Left renal pelvis (tissue), 4 donors: ENCODE data around the gene CD300LG. TPM values are rescaled to one million over a fixed set of nuclear protein-coding genes. Genes with fewer than 3 reads are reported as not detected.
"Not testable (repeated sequence)": the region's sequence is repeated elsewhere in the genome, so short reads cannot be mapped to it uniquely, and the experiment has no call there.

Experiments
- DNase-seq, 4 donors: peaks; one replicate each; pipeline ENCODE4 v3.0.0-alpha.2; 2013; ENCODE audit warnings: low read depth in 4 of 4, low spot score in 3 of 4
- polyA plus RNA-seq, 4 donors: library from polyadenylated mRNA; unstranded; fragments of 120-200 nt; gene quantifications; one replicate each; pipeline ENCODE4 v1.2.1, GENCODE V29; 2013; ENCODE audit not compliant: insufficient read length in 4 of 4

CD300LG gene
- polyA plus RNA-seq, 4 donors: 0.83 to 1.9 (median 0.92) TPM

DNA sequence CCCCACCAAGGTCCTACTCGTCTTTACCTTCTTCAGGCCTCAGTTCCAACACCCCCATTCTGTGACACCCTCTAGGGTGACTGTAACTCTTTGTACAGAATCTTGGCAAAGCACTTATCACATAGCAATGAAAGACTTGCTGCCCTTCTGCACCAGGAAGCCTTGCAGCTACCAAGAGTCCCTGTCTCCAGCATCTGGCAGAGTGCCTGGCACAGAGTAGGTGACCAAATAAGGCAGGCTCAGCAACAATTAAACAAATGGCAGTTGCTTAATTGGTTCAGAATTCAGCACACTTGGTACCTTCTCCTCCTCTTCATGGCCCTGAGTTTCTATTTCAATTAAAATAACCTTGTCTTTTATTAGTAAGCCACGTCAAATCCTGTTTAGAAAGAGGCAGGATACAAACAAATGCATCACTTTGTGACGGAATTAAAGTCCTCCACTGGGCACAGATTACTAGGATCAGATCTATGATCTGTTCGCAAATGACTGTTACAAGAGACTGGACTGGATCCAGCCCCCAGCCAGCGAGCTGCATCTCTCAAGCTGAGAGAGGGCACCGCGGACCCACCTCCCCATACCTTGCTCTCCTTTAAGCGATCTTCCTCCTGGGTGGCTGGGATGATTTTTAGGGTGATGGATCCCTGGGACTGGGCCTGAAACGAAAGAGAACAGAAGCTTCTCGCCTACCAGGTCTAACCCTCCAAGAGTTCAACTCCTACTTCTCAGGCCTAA is 23.5 kb upstream of the CD300LG start:
- no peak for DNase-seq

DNA sequence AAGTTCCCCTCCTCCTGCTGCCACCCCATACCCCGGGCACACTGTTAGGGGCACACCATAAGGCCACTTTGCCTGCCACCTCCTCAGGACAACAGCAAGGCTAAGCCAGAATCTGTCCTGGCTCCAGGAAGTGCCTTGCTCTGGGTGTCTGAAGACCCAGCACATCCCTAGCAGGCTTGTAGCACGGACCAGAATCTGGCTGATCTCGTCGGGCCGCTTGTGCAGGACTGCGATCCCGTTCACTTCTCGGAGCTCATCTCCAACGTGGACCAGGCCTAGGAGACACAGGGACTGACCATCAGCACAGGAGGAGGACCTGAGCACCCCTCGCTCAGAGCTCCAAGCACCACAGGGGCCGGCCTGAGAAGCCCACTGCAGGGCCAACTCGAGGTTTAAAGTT is 21.4 kb upstream of the CD300LG start:
- no peak for DNase-seq

DNA sequence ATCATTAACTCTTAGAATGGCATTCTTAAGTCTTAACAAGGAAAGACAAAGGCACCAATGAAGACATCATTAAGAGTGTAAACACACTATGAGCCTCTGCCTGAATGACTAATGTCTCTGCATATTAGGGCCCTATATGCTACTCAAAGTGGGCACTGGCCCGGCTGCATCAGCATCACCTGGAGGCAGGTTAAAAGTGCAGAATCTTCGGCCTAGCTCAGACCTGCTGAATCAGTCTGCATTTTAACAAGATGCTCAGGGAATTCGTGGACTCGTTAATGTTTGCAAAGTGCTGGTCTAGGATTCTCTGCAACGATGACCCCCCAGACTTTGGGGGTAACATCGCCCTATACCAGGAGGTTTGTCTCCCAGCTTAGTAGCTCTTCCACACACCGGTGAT is 20.8 kb upstream of the CD300LG start:
- DNase-seq: no peak

DNA sequence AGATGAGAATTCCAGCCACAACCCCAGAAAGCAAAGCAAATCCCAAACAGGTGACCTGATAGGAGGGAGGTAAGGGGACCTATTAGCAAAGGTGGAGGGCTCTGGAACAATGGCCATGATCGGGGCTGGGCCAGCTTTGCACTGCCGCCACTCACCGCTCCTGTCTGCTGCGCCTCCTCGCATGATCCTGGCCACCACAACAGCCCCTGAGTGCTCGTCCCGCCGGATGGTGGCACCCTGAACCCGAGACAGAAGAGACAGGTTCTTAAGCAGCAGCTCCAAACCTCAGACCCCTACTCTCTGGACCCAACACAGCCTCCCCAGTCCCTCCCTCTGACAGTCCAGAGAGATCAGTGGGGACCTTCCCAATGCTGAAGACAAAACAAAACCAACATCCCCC is 19.4 kb upstream of the CD300LG start:
- DNase-seq: no peak

DNA sequence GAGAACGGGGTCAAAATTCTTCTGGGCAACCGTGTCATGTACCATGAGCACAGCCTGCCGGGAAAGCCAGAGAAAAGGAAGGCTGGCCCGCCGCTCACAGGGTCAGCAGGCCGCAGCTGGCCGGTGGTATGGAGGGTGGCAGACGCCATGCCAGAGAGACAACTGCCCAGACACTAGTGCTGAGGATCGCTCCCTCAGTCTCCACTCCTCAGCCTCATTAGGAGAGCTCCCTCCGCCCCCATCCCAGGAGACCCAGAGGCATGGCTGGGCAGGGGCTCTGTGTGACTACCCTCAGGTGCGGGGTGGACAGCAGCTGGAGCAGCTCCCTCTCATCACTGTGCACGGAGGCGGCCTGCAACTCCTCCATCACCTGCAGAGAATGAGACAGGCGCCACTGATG is 17.2 kb upstream of the CD300LG start:
- no peak for DNase-seq

DNA sequence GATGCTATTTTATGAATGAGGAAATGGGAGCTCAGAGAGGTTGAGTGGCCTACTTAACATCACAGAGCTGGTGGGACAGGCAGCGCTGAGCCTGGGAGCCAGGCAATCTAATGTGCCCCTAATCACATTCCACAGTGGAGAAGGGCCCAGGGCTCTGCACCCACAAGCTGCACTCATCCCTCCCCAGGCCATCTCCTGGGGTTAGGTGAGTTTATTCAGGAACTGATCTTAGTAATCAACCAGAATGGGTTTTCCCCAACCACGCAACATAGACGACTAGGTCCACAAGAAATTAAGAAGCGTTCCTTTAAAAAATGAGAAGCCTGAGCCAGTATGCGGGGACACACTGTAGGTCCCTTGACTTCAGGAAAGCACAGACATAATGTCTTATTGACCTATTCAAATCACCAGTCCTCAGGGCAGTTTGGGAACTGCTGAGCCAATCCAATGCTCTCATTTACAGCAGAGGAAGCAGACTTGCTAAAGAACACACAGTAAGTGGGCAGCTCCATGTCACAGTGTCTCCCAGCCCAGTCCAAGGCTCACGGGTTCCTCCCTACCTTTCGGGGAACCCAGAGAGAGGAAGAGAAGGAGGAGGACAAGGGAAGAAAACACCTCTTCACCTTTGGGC is 16.4 kb upstream of the CD300LG start:
- no peak for DNase-seq

DNA sequence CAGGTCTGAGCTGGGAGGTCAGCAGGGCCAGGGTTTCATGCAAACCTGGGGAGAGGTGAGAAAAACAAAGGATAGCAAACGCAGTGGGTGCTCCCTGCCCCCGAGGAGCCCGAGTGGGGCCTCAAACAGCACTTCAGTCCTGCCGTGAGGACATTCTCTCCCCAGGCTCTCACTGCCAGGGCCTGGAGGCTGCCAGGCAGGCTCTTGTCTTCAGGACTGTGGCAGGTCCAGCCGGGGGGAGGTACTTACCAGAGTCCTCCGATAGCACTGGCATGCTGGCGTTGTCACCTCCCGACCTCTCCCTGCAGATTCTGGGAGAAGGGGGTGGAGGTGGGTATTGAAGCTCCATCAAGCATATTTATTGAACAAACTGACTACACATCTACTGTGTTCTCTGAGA is 15.3 kb upstream of the CD300LG start:
- DNase-seq: no peak

DNA sequence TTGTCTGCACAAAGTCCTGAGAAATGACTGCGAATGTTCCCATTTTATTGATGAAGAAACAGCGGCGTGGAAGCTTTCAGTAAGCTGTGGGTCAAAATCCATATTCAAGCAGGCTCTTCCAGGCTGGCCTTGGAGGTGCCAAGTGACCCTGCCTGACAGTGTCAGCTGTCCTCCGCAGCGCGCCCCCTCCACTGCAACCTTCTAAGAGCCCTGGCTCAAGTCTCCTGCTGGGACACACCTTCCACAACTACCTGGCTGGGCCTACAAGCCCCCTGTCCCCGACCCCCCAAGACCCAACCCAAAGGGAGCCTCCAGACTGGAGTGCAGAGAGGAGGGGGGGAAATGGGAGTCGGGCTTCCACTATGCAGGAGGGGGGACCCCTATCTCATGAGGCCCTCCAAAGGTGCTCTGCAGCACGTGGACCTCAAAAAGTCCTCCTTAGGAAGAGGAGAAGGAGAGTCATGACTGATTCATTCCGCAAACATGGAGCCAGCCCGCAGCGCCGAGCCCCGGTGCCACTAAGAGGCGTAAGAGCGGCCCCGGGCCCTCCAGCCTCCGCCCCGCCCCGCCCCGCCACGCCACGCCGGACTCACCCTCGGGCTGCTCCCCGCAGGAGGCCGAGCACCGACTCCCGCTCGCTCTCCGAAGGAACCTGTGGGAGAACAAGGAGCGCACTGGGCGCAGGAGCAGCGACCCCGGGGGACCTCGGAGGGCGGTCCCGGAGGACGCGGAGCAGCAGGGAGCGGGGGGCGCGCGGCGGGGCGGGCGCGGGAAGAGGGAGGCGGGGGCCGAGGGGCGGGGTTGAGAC is 14.6 kb upstream of the CD300LG start:
- no peak for DNase-seq

DNA sequence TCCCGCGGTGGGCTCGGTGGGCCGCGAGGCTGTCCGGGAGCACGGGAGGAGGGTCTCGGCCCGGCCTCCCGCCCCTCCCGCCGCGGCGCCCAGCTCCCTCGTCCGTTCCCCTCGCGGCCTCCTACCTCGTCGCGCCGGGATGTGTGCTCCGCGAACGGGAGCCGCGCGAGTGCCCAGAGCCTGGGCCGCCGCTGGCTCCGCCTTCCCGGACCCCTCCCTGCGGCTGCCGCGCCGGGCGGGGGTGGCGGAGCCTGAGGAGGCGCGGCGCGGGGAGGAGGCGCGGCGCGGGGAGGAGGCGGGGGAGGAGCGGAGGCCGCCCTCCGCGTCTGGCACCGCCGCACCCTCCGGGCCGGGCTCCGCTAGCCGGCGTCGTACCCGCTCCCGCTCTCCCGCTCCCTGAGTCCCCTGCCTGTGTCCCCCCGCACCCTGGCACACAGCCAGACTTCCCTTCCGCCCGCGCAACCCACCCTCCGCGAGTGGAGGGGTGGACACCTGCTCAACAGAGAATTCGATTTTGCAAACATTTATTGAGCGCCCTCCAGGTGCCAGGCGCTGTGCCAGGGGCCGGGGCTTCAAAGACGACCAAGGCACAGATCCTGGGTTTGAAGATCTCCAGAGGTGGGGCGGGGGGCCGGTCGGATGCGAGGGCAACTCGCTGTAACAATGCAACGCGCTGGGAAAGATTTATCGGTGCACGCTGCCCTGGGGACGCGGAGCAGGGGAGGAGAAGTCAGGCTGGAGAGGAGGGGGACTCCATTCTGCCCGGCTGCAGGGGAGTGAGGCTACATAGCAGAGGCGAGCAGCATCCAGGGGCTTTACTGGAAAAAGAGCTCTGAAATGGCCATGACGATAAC is 13.8 kb upstream of the CD300LG start, which contains the start of gene MPP3:
TSS of gene MPP3 (minus strand) at position 171 of the 854 bp plus-strand sequence. CDS start 1,240 bp downstream, outside the sequence.
- peak; percentile 31 to 63 (median 52) for DNase-seq

DNA sequence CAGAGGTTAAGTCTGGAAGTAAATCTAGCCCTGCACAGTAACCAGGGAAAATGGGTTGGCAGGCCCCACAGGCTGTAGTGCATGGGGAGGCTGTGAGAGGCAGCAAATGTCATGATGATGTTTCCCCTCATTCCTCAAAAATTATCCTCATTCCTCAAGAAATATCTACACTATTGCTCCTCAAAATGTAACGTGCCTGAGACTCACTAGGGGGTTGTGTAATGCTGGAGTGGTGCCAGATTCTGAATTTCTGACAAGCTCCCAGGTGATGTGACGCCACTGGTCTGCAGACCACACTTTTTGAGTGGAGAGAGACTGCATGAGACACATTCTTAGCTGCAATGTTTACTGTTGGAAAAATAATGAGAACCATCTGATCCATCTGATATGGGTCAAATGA is 12.9 kb upstream of the CD300LG start:
- DNase-seq: no peak

DNA sequence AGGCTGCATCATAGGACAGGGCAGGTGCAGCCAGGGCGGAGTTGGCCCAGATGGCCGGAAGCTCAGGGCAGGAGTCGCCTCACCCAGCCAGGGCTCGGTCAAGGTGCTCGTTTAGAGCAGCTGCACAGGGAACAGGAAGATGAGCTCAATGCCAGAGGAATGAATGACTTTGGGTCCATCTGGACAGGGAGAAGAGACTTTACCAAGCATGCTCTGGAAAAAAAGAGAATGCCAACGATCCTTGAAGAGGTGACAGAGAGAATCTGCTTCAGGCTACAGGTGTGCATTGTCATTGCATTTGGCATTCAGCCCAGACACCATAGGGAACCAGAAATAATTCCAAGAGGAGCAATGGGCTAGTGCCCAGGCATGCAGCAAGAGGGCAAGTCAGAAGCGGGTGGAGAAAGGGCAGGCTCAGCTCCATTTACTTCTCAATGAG is 7.3 kb upstream of the CD300LG start:
- no peak for DNase-seq

DNA sequence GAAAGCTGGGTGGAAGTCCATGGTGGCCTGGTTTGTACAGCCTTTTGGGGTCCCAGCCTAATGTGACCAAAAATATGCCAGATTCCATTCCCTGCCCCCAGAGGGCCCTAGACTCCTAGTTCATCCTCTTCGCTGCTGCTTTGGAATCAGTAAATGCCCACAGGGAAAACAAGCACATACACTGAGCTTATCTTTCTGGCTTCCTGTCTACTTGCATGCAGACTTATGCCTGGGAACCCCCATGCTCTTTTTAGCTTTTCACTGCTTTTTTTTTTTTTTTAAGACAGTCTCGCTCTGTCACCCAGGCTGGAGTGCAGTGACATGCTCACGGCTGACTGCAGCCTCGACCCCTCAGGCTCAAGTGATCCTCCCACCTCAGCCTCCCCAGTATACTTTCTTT is 6.2 kb upstream of the CD300LG start:
- DNase-seq: no peak

DNA sequence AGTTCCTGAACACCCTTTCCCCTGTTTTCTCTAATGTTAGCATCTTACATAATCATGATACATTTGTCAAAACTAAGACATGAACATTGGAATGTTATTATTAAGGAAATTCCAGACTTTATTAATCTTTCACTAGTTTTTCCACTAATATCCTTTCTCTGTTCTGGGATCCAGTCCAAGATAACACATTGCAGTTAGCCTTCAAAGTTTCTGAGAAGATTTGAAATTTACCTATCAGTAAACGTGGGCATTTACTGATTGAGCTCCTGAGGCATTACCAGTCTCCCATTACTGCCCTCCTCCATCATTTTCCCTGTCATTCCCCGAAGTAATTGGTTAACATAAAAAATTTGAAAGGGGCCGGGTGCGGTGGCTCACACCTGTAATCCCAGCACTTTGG is 5.7 kb upstream of the CD300LG start:
- no peak for DNase-seq

DNA sequence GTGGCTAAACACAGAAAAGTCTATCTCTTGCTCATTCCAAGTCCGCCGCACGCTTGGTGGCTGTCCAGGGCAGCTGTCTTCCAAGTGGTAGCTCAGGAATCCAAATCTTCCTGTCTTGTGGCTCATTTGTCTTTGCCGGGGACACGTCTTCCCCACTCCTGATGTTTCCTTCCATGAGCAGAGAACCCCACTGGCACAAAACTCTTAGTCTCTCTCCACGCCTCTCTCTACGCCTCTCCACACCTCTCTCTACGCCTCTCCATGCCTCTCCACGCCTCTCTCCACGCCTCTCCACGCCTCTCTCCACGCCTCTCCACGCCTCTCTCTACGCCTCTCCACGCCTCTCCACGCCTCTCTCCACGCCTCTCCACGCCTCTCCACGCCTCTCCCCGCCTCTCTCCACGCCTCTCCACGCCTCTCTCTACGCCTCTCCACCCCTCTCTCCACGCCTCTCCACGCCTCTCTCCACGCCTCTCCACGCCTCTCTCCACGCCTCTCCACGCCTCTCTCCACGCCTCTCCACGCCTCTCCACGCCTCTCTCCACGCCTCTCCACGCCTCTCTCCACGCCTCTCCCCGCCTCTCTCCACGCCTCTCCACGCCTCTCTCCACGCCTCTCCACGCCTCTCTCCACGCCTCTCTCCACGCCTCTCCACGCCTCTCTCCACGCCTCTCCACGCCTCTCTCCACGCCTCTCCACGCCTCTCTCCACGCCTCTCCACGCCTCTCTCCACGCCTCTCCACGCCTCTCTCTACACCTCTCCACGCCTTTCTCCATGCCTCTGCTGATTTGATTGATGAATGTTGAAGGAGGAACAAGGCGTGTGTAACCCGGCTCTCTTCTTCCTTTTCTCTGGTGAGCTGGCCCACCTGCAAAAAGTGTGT is 4.6 kb upstream of the CD300LG start:
- DNase-seq: not testable (repeated sequence)

DNA sequence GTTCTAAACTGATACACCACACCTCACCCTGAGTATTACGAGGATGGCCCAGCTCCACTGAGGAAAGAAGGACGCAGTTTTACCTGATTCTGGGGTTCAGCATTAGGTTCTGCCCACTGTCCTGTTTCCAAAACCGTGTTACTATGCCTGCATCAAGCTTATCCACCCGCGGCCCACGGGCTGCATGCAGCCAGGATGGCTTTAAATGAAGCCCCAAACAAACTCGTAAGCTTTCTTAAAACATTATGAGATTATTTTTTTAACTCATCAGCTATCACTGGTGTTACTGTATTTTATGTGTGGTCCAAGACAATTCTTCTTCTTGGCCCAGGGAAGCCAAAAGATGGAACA is 4.0 kb upstream of the CD300LG start:
- DNase-seq: no peak

DNA sequence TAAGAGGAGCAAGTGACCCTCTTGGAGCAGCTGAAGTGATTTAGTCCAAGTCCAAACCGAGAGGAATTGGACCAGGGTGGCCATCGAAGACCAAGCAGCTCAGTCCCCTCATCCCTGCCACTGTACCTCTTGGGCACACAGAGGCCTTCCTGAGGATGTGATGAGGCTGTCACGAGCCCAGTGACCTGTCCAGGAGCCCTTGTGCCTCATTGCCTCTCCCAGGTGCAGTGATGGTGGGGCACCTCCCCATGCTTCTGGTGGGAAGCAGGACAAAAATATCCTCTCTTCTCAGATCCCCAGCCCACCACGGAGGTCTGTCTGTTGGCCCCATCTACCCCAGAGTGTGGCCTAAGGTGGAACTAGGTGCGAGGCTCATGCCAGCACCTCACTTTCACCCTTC is 2.7 kb upstream of the CD300LG start:
- no peak for DNase-seq

DNA sequence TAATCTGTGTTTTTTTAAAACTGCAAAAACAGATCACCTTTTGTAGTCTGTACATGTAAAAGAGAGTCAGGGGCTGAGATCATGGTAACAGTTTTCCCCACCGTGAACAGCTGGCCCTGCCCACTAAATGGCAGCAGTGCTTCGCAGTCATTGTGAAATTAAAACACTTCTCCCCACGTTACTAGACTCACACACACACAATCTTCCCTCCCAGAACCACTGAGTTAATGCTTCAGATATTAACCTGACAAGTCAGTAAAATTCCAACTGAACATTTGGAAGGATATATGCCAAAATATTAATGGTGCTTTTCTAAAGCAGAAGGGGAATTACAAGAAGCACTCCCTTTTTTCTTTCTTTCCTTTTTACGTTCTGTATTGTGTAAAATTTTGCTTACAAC is 1.2 kb upstream of the CD300LG start:
- DNase-seq: no peak

DNA sequence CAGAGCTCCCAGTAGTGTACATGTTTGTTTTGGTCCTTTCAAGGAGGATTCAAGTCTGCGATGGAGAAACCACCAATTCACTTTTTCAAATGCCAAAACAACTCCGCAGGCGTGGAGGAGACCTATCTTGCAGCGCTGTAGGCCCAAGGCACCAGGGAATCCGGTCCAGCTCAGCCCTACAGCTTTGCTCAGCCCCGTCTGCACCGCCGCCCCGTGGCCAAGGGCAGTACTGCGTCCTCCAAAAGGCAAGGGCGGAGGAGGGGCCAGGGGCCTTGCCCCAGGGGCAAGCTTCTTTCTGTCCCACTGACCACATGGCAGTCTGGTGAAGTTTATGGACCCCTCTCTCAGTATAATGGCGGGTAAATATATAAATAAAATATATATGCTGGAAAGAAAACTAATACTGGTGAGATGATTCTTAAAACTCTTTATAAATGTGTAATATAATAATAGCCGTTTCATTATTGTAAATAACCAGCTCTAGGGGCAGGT is 709 bp upstream of the CD300LG start:
- DNase-seq: peak in 3 of 4 donors; percentile 29 to 46 (median 31)

DNA sequence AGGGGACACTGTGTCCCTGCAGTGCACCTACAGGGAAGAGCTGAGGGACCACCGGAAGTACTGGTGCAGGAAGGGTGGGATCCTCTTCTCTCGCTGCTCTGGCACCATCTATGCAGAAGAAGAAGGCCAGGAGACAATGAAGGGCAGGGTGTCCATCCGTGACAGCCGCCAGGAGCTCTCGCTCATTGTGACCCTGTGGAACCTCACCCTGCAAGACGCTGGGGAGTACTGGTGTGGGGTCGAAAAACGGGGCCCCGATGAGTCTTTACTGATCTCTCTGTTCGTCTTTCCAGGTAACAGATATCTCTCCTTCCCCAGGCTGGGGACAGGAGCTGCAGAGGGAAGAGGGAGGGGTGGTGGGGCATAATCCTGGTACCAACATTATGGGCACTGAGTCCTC is 1.6 kb downstream of the CD300LG start:
- no peak for DNase-seq

DNA sequence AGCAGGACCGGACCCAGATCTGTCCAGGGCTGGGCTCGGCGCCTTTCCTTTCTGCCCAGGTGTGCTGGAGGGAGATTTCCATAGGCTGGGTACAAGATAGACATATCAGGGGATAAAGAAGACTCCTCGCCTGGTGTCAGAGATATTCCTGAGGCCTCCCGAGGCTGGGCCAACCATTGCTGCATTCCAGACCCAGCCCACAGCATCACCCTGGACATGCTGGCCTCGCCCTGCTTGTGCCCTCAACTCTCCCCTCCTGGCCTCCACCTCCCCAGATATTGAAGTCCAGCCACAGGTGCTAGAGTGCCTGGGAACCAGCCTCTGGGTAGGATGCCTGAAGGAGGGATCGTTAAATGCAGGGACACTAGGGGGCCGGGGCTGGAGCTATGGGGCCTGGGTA is 2.1 kb downstream of the CD300LG start:
- DNase-seq: no peak
